ENCODE data around the gene LRIG2.
"Not testable (repeated sequence)": the region's sequence is repeated elsewhere in the genome, so short reads cannot be mapped to it uniquely, and the experiment has no call there.

Gene LRIG2

GRCh38 chr1:113072141-113072756 is 749 bp upstream of the LRIG2 start:
- no peak for DNase-seq

GRCh38 chr1:113073479-113073950 is 517 bp downstream of the LRIG2 start:
- no peak for DNase-seq

GRCh38 chr1:113074237-113074636 is 1.2 kb downstream of the LRIG2 start:
- no peak for DNase-seq

GRCh38 chr1:113077978-113078377 is 5.0 kb downstream of the LRIG2 start:
- not testable (repeated sequence) for DNase-seq

- no peak for DNase-seq
Observed at GRCh38 chr1:113086541-113086940, 13.5 kb downstream of the LRIG2 start.

GRCh38 chr1:113088972-113089371 is 16.0 kb downstream of the LRIG2 start:
- no peak for DNase-seq

GRCh38 chr1:113090051-113090450 is 17.1 kb downstream of the LRIG2 start:
- no peak for DNase-seq

- DNase-seq = no peak
Observed at GRCh38 chr1:113091988-113092594, 19.1 kb downstream of the LRIG2 start.

- DNase-seq = no peak
Observed at GRCh38 chr1:113094506-113094905, 21.5 kb downstream of the LRIG2 start.

GRCh38 chr1:113095790-113096455 is 22.9 kb downstream of the LRIG2 start:
- DNase-seq = no peak

GRCh38 chr1:113096493-113096892 is 23.5 kb downstream of the LRIG2 start:
- no peak for DNase-seq

- no peak for DNase-seq
Observed at GRCh38 chr1:113101588-113101987, 28.6 kb downstream of the LRIG2 start.

GRCh38 chr1:113103048-113103447 is 30.1 kb downstream of the LRIG2 start:
- no peak for DNase-seq

- DNase-seq = no peak
Observed at GRCh38 chr1:113103977-113104376, 31.0 kb downstream of the LRIG2 start.

- no peak for DNase-seq
Observed at GRCh38 chr1:113106910-113107309, 33.9 kb downstream of the LRIG2 start.

GRCh38 chr1:113109908-113110554 is 37.0 kb downstream of the LRIG2 start:
- DNase-seq = no peak

GRCh38 chr1:113118266-113118665 is 45.3 kb downstream of the LRIG2 start:
- no peak for DNase-seq

- DNase-seq = no peak
Observed at GRCh38 chr1:113123737-113124136, 50.7 kb downstream of the LRIG2 start.

- DNase-seq = no peak
Observed at GRCh38 chr1:113124366-113124765, 51.4 kb downstream of the LRIG2 start.

GRCh38 chr1:113125517-113125916 is 52.5 kb downstream of the LRIG2 start:
- no peak for DNase-seq

- no peak for DNase-seq
Observed at GRCh38 chr1:113126207-113126606, 53.2 kb downstream of the LRIG2 start.

GRCh38 chr1:113128116-113128515 is 55.1 kb downstream of the LRIG2 start:
- no peak for DNase-seq

- no peak for DNase-seq
Observed at GRCh38 chr1:113129529-113130185, 56.7 kb downstream of the LRIG2 start.

Data from CD4-positive, alpha-beta T cell treated with Interferon gamma for 1 hour (primary cell).